PC-9 (cell line): Measurements from ENCODE around the gene CLDN22. TPM values are rescaled to one million over a fixed set of nuclear protein-coding genes. Genes with fewer than 3 reads are reported as not detected.

Experiments
- BruUV-seq: library from RNA; stranded (reverse); fragments of 400-500 nt; replicated peaks from 2 replicates; lab custom pipeline; 2021; lab: Mats Ljungman, UMichigan
- CTCF ChIA-PET: fragments of 300-600 bp; sonication (Branson Sonifier 250); formaldehyde crosslinking; loops from one replicate; lab custom pipeline; 2022; ENCODE audit warnings: antibody characterized with exemption; lab: Charles Lee
- POLR2A ChIA-PET: fragments of 300-600 bp; sonication (Branson Sonifier 250); formaldehyde crosslinking; loops from one replicate; lab custom pipeline; 2022; ENCODE audit warnings: antibody characterized with exemption; ENCODE audit not compliant: unreplicated experiment; lab: Charles Lee
- DNase-seq, 2 experiments: peaks; one replicate each; pipeline versions ENCODE4 v3.0.0 to v3.0.0-alpha.2; 2015 to 2022; ENCODE audit warnings: mixed read lengths in 1 of 2
- H2AFZ ChIP-seq: fragments of 200-600 bp; sonication (generic); 2 replicates; pipeline ENCODE4 v1.8.1; 2017; ENCODE audit warnings: antibody characterized with exemption
- H3F3A ChIP-seq: fragments of 200-600 bp; sonication (generic); 2 replicates; pipeline ENCODE4 v1.8.1; 2017; ENCODE audit warnings: antibody characterized with exemption, mild to moderate bottlenecking, low read depth; ENCODE audit not compliant: insufficient read depth
- H3K27ac ChIP-seq: fragments of 200-600 bp; sonication (generic); 2 replicates; pipeline ENCODE4 v1.6.1; 2016; ENCODE audit warnings: mixed run types
- H3K27me3 ChIP-seq: fragments of 200-600 bp; sonication (generic); 2 replicates; pipeline ENCODE4 v1.6.1; 2016; ENCODE audit warnings: low read depth, mixed run types; ENCODE audit not compliant: insufficient read depth
- H3K36me3 ChIP-seq: fragments of 200-600 bp; sonication (generic); 2 replicates; pipeline ENCODE4 v1.6.1; 2016; ENCODE audit warnings: low read depth, mixed run types
- H3K4me1 ChIP-seq: fragments of 200-600 bp; sonication (generic); replicated peaks from 2 replicates; pipeline ENCODE4 v1.6.1; 2016; ENCODE audit warnings: mixed run types; ENCODE audit not compliant: insufficient read depth
- H3K4me2 ChIP-seq: fragments of 200-600 bp; sonication (generic); 2 replicates; pipeline ENCODE4 v1.6.1; 2017; ENCODE audit warnings: mixed run types
- H3K4me3 ChIP-seq: fragments of 200-600 bp; sonication (generic); 2 replicates; pipeline ENCODE4 v1.6.1; 2016; ENCODE audit warnings: mixed run types
- H3K79me2 ChIP-seq: fragments of 200-600 bp; sonication (generic); 2 replicates; pipeline ENCODE4 v1.6.1; 2017; ENCODE audit warnings: low read depth, mixed run types
- H3K9me2 ChIP-seq: fragments of 200-600 bp; sonication (generic); 2 replicates; pipeline ENCODE4 v1.8.1; 2017; ENCODE audit warnings: mild to moderate bottlenecking; ENCODE audit not compliant: insufficient read depth
- H3K9me3 ChIP-seq: fragments of 200-600 bp; sonication (generic); 2 replicates; pipeline ENCODE4 v1.8.1; 2016; ENCODE audit warnings: low read depth; ENCODE audit not compliant: insufficient read depth
- H4K20me1 ChIP-seq: fragments of 200-600 bp; sonication (generic); 2 replicates; pipeline ENCODE4 v1.8.1; 2017; ENCODE audit not compliant: insufficient read depth
- CTCF ChIP-seq: fragments of 200-600 bp; sonication (generic); conservative IDR thresholded peaks from 2 replicates; pipeline ENCODE4 v1.6.1; 2017; ENCODE audit warnings: mixed run types, antibody characterized with exemption, mild to moderate bottlenecking, moderate library complexity
- EZH2 ChIP-seq: fragments of 200-600 bp; sonication (generic); IDR thresholded peaks from 2 replicates; pipeline ENCODE4 v1.8.0; 2017; ENCODE audit warnings: antibody characterized with exemption, low read depth
- intact Hi-C: fragments of 100-400 bp; cut with micrococcal nuclease; formaldehyde crosslinking; loops from one replicate; pipeline ENCODE4 v1.10.0; 2022; ENCODE audit not compliant: unreplicated experiment
- total RNA-seq: library from RNA; stranded (reverse); gene quantifications from 2 replicates; pipeline ENCODE4 v1.2.3, GENCODE V29; 2021

Gene CLDN22
- total RNA-seq, 1 experiment from 2014 or later: not detected

- no peak overlapping the region for H3K4me2 ChIP-seq
- H3K9me3 ChIP-seq: no peaks in the 10 kb centered on the region
- H3K4me3 ChIP-seq: no peak overlapping the region
- no peaks in the 10 kb centered on the region for H3K9me2 ChIP-seq
- DNase-seq: no peak
- ChIA-PET CTCF (no interaction called here), POLR2A (no interaction called here)
- no peak for TF ChIP-seq EZH2
- TF ChIP-seq CTCF: no peak
- no peaks in the 10 kb centered on the region for H3F3A ChIP-seq
- BruUV-seq: no TSS peak
- no peaks in the 10 kb centered on the region for H3K27me3 ChIP-seq
- no peaks in the 10 kb centered on the region for H4K20me1 ChIP-seq
- no peaks in the 10 kb centered on the region for H3K4me1 ChIP-seq
- intact Hi-C loops: no loop called here
- H3K36me3 ChIP-seq: no peaks in the 10 kb centered on the region
- H3K27ac ChIP-seq: no peak overlapping the region
- H3K79me2 ChIP-seq: no peaks in the 10 kb centered on the region
- H2AFZ ChIP-seq: no peak overlapping the region
Observed at GRCh38 chr4:183364025-183364424, 43.9 kb upstream of the CLDN22 start.

GRCh38 chr4:183362916-183363542, 43.0 kb upstream of the CLDN22 start:
- no peak overlapping the region for H3K4me2 ChIP-seq
- H3K36me3 ChIP-seq: no peaks in the 10 kb centered on the region
- H2AFZ ChIP-seq: no peak overlapping the region
- TF ChIP-seq EZH2 (no peak), CTCF (no peak)
- no peak overlapping the region for H3K4me3 ChIP-seq
- no peaks in the 10 kb centered on the region for H3K79me2 ChIP-seq
- H3K27ac ChIP-seq: no peak overlapping the region
- intact Hi-C loops: no loop called here
- no TSS peak for BruUV-seq
- POLR2A ChIA-PET: no interaction called here
- H3K4me1 ChIP-seq: no peaks in the 10 kb centered on the region
- H4K20me1 ChIP-seq: no peaks in the 10 kb centered on the region
- H3K9me2 ChIP-seq: no peaks in the 10 kb centered on the region
- CTCF ChIA-PET: interaction anchor here (0.6 kb wide), 1 partner anchor 13 kb away, joined by 3 read pairs; no protein-coding TSS in a partner anchor
- DNase-seq: no peak
- no peaks in the 10 kb centered on the region for H3F3A ChIP-seq
- H3K27me3 ChIP-seq: no peaks in the 10 kb centered on the region
- no peaks in the 10 kb centered on the region for H3K9me3 ChIP-seq

GRCh38 chr4:183362036-183362435, 42.0 kb upstream of the CLDN22 start:
- H3K9me2 ChIP-seq: no peaks in the 10 kb centered on the region
- ChIA-PET CTCF (no interaction called here), POLR2A (no interaction called here)
- no TSS peak for BruUV-seq
- no peaks in the 10 kb centered on the region for H3F3A ChIP-seq
- DNase-seq: no peak
- H3K4me3 ChIP-seq: no peak overlapping the region
- H3K36me3 ChIP-seq: no peaks in the 10 kb centered on the region
- H4K20me1 ChIP-seq: no peaks in the 10 kb centered on the region
- H3K27me3 ChIP-seq: no peaks in the 10 kb centered on the region
- H3K4me1 ChIP-seq: no peaks in the 10 kb centered on the region
- no peak overlapping the region for H2AFZ ChIP-seq
- H3K4me2 ChIP-seq: no peak overlapping the region
- no peak for TF ChIP-seq CTCF
- TF ChIP-seq EZH2: no peak
- no peaks in the 10 kb centered on the region for H3K79me2 ChIP-seq
- no peaks in the 10 kb centered on the region for H3K9me3 ChIP-seq
- intact Hi-C loops: no loop called here
- no peak overlapping the region for H3K27ac ChIP-seq
